NCI-H748 (cell line): ENCODE measurements around the gene EPB41L4B.
"Not testable (repeated sequence)": the region's sequence is repeated elsewhere in the genome, so short reads cannot be mapped to it uniquely, and the experiment has no call there.

Source experiments
- DNase-seq: peaks from one replicate; lab custom pipeline; 2025; ENCODE audit not compliant: unreplicated experiment; lab: John Stamatoyannopoulos, UW

The EPB41L4B gene

GRCh38 chr9:109301012-109301411 lies 19.8 kb downstream of the EPB41L4B start:
- no peak for DNase-seq

GRCh38 chr9:109299891-109300290 lies 21.0 kb downstream of the EPB41L4B start:
- DNase-seq: no peak

GRCh38 chr9:109297899-109298298 lies 23.0 kb downstream of the EPB41L4B start:
- DNase-seq: no peak

GRCh38 chr9:109295221-109296130 lies 25.4 kb downstream of the EPB41L4B start:
- no peak for DNase-seq

- DNase-seq: no peak
Measured at GRCh38 chr9:109290385-109290784, 30.5 kb downstream of the EPB41L4B start.

GRCh38 chr9:109289931-109290330 lies 30.9 kb downstream of the EPB41L4B start:
- no peak for DNase-seq

- no peak for DNase-seq
Measured at GRCh38 chr9:109289186-109289585, 31.7 kb downstream of the EPB41L4B start.

- no peak for DNase-seq
Measured at GRCh38 chr9:109286981-109287380, 33.9 kb downstream of the EPB41L4B start.

GRCh38 chr9:109286571-109286977 lies 34.3 kb downstream of the EPB41L4B start:
- no peak for DNase-seq

GRCh38 chr9:109283672-109284071 lies 37.2 kb downstream of the EPB41L4B start:
- DNase-seq: not testable (repeated sequence)

- no peak for DNase-seq
Measured at GRCh38 chr9:109283012-109283411, 37.8 kb downstream of the EPB41L4B start.

GRCh38 chr9:109282302-109282701 lies 38.6 kb downstream of the EPB41L4B start:
- DNase-seq: no peak

- no peak for DNase-seq
Measured at GRCh38 chr9:109281518-109281917, 39.3 kb downstream of the EPB41L4B start.

- no peak for DNase-seq
Measured at GRCh38 chr9:109278848-109279247, 42.0 kb downstream of the EPB41L4B start.

- no peak for DNase-seq
Measured at GRCh38 chr9:109278216-109278615, 42.6 kb downstream of the EPB41L4B start.

GRCh38 chr9:109277451-109277850 lies 43.4 kb downstream of the EPB41L4B start:
- DNase-seq: no peak

GRCh38 chr9:109276469-109277440 lies 44.1 kb downstream of the EPB41L4B start:
- DNase-seq: no peak

GRCh38 chr9:109274884-109275730 lies 45.8 kb downstream of the EPB41L4B start:
- peak; percentile 50 for DNase-seq

GRCh38 chr9:109273869-109274268 lies 47.0 kb downstream of the EPB41L4B start:
- DNase-seq: no peak

- DNase-seq: no peak
Measured at GRCh38 chr9:109272745-109273144, 48.1 kb downstream of the EPB41L4B start.

GRCh38 chr9:109272045-109272444 lies 48.8 kb downstream of the EPB41L4B start:
- DNase-seq: no peak
